SK-N-MC (cell line): ENCODE data around the gene MAGI1.

Source experiments
- DNase-seq: peaks from one replicate; pipeline ENCODE4 v3.0.0-alpha.2; 2011; ENCODE audit warnings: low read depth, low spot score
- H3K27ac ChIP-seq: fragments of 200-600 bp; sonication (generic); 2 replicates; pipeline ENCODE4 v1.5.1; 2016; ENCODE audit warnings: mixed run types
- H3K36me3 ChIP-seq: fragments of 200-600 bp; sonication (generic); 2 replicates; pipeline ENCODE4 v1.6.1; 2017; ENCODE audit warnings: antibody characterized with exemption, low read length, mixed read lengths; ENCODE audit not compliant: insufficient read depth
- H3K4me3 ChIP-seq: fragments of 200-600 bp; sonication (generic); 2 replicates; pipeline ENCODE4 v1.5.1; 2016
- H3K9ac ChIP-seq: fragments of 200-600 bp; sonication (generic); 2 replicates; pipeline ENCODE4 v1.8.0; 2017; ENCODE audit warnings: mixed run types, mixed read lengths; ENCODE audit not compliant: insufficient read length
- H3K9me3 ChIP-seq: fragments of 200-600 bp; sonication (generic); 2 replicates; pipeline ENCODE4 v1.6.1; 2017; ENCODE audit warnings: low read depth, mild to moderate bottlenecking, antibody characterized with exemption, low read length, moderate library complexity, mixed read lengths
- EZH2 ChIP-seq: fragments of 200-600 bp; sonication (generic); IDR thresholded peaks from one replicate; pipeline ENCODE4 v1.6.1; 2017; ENCODE audit warnings: antibody characterized with exemption
- FOXP2 ChIP-seq: optimal IDR thresholded peaks from 2 replicates; pipeline ENCODE3; 2011; ENCODE audit warnings: mild to moderate bottlenecking, moderate library complexity; ENCODE audit not compliant: insufficient read depth; ENCODE audit errors: extremely low read length, control extremely low read depth
- POLR2AphosphoS5 ChIP-seq: IDR thresholded peaks from 2 replicates; pipeline ENCODE4 v1.6.1; 2012; ENCODE audit warnings: mild to moderate bottlenecking, low read depth, low read length, borderline replicate concordance

Gene MAGI1

GRCh38 chr3:65914740-65915367 is 123.9 kb downstream of the MAGI1 start:
- H3K36me3 ChIP-seq = no peaks in the 10 kb centered on the region
- no peak for TF ChIP-seq EZH2
- TF ChIP-seq POLR2AphosphoS5 = no peak
- no peak for TF ChIP-seq FOXP2
- H3K9ac ChIP-seq = no peak overlapping the region
- DNase-seq = no peak
- H3K9me3 ChIP-seq = no peaks in the 10 kb centered on the region
- H3K4me3 ChIP-seq = no peak overlapping the region
- no peak overlapping the region for H3K27ac ChIP-seq

- DNase-seq = no peak
- Histone ChIP-seq H3K9me3 (no peaks in the 10 kb centered on the region), H3K27ac (no peak overlapping the region), H3K36me3 (no peaks in the 10 kb centered on the region), H3K9ac (no peak overlapping the region), H3K4me3 (no peak overlapping the region)
- TF ChIP-seq FOXP2 (no peak), EZH2 (no peak), POLR2AphosphoS5 (no peak)
Measured at GRCh38 chr3:65914032-65914739, 124.5 kb downstream of the MAGI1 start.

GRCh38 chr3:65912647-65913046 is 126.1 kb downstream of the MAGI1 start:
- H3K27ac ChIP-seq = no peak overlapping the region
- H3K9ac ChIP-seq = no peak overlapping the region
- DNase-seq = no peak
- no peaks in the 10 kb centered on the region for H3K9me3 ChIP-seq
- no peak overlapping the region for H3K4me3 ChIP-seq
- TF ChIP-seq EZH2 (no peak), POLR2AphosphoS5 (no peak), FOXP2 (no peak)
- H3K36me3 ChIP-seq = no peaks in the 10 kb centered on the region

- H3K36me3 ChIP-seq = no peaks in the 10 kb centered on the region
- no peaks in the 10 kb centered on the region for H3K9me3 ChIP-seq
- H3K9ac ChIP-seq = no peak overlapping the region
- no peak overlapping the region for H3K4me3 ChIP-seq
- H3K27ac ChIP-seq = no peak overlapping the region
- TF ChIP-seq FOXP2 = no peak
- TF ChIP-seq POLR2AphosphoS5 = no peak
- no peak for TF ChIP-seq EZH2
- no peak for DNase-seq
Measured at GRCh38 chr3:65908588-65908987, 130.1 kb downstream of the MAGI1 start.

GRCh38 chr3:65907232-65908130 is 131.2 kb downstream of the MAGI1 start:
- Histone ChIP-seq H3K9ac (no peak overlapping the region), H3K9me3 (no peaks in the 10 kb centered on the region), H3K27ac (no peak overlapping the region), H3K4me3 (no peak overlapping the region), H3K36me3 (no peaks in the 10 kb centered on the region)
- no peak for DNase-seq
- TF ChIP-seq FOXP2 (no peak), EZH2 (no peak), POLR2AphosphoS5 (no peak)

- Histone ChIP-seq H3K9ac (no peak overlapping the region), H3K36me3 (no peaks in the 10 kb centered on the region), H3K4me3 (no peak overlapping the region), H3K9me3 (no peaks in the 10 kb centered on the region), H3K27ac (peak overlapping the region; percentile 19; the same call in 1 of the 2 replicates)
- DNase-seq = no peak
- TF ChIP-seq FOXP2 (no peak), EZH2 (no peak), POLR2AphosphoS5 (no peak)
Measured at GRCh38 chr3:65905771-65906170, 132.9 kb downstream of the MAGI1 start.

GRCh38 chr3:65904016-65904415 is 134.7 kb downstream of the MAGI1 start:
- Histone ChIP-seq H3K9me3 (no peaks in the 10 kb centered on the region), H3K9ac (no peak overlapping the region), H3K36me3 (no peaks in the 10 kb centered on the region)

GRCh38 chr3:65902304-65902793 is 136.4 kb downstream of the MAGI1 start:
- TF ChIP-seq EZH2 (no peak), FOXP2 (no peak), POLR2AphosphoS5 (no peak)
- DNase-seq = no peak
- Histone ChIP-seq H3K9me3 (no peaks in the 10 kb centered on the region), H3K9ac (no peak overlapping the region), H3K36me3 (no peaks in the 10 kb centered on the region), H3K27ac (no peak overlapping the region), H3K4me3 (no peak overlapping the region)

More at GRCh38 chr3:65904016-65904415, 134.7 kb downstream of the MAGI1 start:
- Histone ChIP-seq H3K4me3 (no peak overlapping the region), H3K27ac (no peak overlapping the region)
- TF ChIP-seq EZH2 (no peak), POLR2AphosphoS5 (no peak), FOXP2 (no peak)
- no peak for DNase-seq
